GM12801 (cell line): ENCODE data around the gene SETBP1.

Experiments
- TF ChIP-seq, protein P1 (sequence below): IDR thresholded peaks from one replicate; pipeline ENCODE4 v1.5.1; 2011; ENCODE audit warnings: control low read depth; ENCODE audit not compliant: insufficient read length; ENCODE audit errors: extremely low read depth

The SETBP1 gene

DNA sequence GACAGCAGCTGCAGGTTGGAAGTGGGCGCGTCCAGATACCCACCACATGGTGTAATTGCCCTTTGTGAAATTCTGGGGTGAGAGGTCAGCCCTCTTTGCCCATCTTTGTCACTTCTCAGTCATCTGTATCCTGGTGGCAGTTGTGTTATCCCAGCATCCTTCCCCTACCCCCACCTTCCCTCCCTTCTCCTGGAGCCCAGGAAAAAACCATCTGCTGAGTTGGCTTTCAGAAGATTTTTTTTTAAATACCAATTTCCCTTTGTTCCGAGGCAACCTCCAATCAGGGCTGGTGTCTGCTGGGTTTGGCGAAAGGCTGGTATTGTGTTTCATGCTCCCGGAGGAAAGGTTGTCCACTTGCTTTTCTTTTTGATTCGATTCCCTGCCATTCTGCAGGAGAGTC is 35.2 kb downstream of the SETBP1 start:
- TF ChIP-seq, protein P1, sequence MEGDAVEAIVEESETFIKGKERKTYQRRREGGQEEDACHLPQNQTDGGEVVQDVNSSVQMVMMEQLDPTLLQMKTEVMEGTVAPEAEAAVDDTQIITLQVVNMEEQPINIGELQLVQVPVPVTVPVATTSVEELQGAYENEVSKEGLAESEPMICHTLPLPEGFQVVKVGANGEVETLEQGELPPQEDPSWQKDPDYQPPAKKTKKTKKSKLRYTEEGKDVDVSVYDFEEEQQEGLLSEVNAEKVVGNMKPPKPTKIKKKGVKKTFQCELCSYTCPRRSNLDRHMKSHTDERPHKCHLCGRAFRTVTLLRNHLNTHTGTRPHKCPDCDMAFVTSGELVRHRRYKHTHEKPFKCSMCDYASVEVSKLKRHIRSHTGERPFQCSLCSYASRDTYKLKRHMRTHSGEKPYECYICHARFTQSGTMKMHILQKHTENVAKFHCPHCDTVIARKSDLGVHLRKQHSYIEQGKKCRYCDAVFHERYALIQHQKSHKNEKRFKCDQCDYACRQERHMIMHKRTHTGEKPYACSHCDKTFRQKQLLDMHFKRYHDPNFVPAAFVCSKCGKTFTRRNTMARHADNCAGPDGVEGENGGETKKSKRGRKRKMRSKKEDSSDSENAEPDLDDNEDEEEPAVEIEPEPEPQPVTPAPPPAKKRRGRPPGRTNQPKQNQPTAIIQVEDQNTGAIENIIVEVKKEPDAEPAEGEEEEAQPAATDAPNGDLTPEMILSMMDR: no peak

DNA sequence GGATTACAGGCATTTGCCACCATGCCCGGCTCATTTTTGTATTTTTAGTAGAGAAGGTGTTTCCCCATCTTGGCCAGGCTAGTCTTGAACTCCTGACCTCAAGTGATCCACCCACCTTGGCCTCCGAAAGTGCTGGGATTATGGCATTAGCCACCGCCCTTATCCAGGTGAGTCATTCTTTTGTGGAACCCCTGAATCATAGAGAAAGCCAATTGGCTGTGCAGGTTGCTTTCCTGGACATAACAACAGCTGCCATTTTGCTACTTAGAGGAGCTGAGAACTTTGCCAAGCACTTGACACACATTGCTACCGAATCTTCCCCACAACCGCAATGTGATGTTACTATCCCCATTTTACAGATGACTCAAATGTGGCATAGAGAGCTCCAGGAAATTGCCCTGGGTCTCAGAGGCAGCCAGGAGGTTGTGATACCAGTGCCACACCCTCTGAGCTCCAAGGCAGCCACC is 36.0 kb downstream of the SETBP1 start:
- TF ChIP-seq, protein P1: no peak

DNA sequence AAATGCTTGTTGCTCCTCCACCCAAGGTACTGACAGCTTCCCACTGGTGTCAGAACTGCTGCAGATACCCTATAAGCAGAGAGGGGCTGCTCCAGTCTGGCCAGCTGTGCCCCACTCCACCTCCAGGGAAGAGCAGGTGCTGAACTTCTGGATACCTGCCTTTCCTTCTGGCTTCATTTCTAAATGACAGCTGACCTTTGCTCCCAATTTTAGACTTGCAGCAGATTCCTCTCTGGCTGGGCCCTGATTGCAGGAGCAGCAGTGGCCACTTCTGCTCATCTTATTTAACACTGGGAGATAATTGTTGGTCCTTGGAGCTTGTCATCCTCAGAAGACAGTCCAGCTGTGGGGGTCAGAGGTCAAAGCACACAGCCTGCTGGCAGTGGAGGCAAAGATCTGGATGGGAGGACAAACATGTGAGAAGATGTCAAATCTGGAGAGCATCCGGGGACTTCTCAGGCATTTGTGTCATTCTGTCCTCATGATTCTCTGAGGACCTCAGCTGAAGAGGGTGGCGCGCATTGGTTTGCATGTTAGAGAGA is 38.9 kb downstream of the SETBP1 start:
- TF ChIP-seq, protein P1: no peak

DNA sequence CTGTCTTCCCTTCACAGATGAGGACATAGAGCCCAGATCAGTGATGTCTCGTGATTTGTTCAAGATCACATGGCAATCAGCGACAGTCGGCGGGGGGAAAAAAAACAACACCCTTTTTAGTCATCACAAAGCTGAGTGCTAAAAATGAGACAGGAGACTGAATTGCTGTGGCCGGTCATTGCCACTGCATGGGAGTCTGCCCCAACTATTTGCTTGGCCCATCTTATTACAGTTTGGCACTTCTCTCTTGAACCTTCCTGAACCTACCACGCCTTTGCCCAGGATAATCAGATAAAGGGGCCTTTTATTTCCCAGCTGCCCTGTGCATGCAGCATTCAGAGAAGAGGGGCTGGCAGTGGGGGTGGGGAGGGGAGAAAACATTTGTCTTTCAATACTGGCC is 42.7 kb downstream of the SETBP1 start:
- TF ChIP-seq, protein P1: no peak

DNA sequence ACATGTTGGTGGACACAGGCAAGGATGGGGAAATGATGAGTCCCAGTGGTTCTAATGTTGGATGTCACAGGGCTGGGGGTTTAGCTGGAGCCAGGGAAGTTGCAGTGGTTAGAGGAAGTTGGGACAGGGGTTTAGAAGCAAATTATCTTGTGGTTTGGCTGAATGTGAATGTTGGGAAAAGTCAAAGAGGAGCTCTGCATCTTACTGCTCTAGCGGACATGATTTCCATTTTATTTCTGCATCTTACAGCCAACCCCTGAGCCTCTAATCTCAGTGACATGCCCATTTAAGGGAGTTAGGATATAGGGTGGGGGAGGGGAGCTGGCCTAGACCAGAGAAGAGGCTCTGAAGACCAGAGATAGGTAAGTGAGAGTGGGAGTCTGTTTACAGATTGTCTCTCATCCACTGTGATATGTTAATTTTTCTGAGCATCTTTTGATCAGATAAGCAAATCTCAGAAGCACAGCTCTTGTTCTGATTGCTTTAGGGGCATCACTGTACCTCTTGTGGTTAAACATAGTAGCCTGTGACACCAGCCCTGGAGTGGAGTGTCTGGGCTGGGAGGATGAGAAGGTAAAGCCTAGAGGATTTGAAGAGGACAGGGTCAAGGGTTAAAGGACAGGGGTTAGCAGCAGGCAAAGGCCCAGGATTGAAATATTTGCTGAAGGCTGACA is 43.6 kb downstream of the SETBP1 start:
- TF ChIP-seq, protein P1: no peak

DNA sequence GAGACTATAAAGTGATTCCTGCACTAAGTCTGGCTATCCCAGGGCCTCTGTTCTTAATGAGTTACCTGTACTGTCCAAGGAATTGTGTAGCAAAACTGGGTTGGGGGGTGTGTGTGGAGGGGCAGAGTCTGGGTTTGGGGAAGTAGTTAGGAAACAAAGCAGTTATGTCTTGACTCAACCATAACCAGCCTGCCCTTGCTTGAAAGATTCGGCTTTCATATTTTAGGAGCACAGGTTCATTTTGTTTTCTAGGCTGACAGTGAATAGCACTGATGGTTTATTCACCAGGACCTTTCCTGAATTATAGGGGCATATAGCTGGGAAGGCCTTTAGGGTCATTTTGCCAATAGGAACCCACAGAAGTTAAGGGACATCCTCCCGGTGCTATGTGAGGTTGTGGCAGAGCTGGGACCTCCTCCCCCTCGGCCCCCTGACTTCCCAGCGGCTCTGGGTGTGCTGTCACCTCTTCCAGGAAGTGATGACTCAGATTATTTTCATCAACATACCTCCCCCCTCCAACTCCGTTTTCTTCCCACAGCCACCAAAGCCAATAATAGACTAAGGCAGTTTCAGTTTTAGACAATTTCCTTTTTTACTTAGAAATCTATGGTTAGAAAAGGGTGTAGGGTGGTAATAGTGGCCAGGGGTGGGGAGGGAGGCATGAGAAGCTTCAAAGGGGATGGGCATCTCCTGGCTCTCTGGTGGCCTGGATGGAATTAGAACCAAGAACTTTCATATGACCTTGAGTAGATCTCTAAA is 44.8 kb downstream of the SETBP1 start:
- TF ChIP-seq, protein P1: no peak

DNA sequence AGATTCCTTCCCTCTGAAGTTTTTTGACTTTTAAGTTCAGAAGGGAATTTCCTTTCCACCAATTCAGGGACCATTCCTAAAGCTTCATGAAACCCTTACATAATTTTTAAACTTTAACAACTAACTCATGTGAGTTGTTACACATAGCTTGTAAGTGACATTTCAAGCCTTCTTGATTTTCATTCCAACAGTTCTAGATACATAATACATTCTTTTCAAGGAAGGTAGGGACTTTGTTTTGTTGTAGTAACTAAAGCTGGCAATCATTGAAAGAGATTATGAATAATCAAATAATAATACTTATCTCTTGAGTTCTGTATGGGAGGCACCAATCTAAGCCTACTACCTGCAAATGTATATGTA is 45.4 kb downstream of the SETBP1 start:
- TF ChIP-seq, protein P1: no peak
